Mononuclear cell (primary cell): ENCODE measurements around the gene ZNF33B. TPM values are rescaled to one million over a fixed set of nuclear protein-coding genes. Genes with fewer than 3 reads are reported as not detected.

Source experiments
- H3K27me3 ChIP-seq: 2 replicates; pipeline ENCODE4 v1.6.0; 2011; ENCODE audit warnings: low read length, control low read depth; ENCODE audit not compliant: insufficient read depth
- H3K4me1 ChIP-seq: 2 replicates; pipeline ENCODE4 v1.5.1; 2011; ENCODE audit warnings: mild to moderate bottlenecking, low read length, control low read depth; ENCODE audit not compliant: insufficient read depth
- H3K4me3 ChIP-seq: 2 replicates; pipeline ENCODE4 v1.5.1; 2011; ENCODE audit warnings: mild to moderate bottlenecking, low read length, moderate library complexity
- H3K9me3 ChIP-seq: 2 replicates; pipeline ENCODE4 v1.5.1; 2011; ENCODE audit warnings: low read depth, mild to moderate bottlenecking, control low read depth, low read length
- total RNA-seq: library from RNA; depleted of rRNA; stranded (reverse); fragments of >200 nt; gene quantifications from one replicate; pipeline ENCODE4 v1.2.3, GENCODE V29; 2012

The ZNF33B gene
- total RNA-seq, 1 donor = 18.3 TPM

GRCh38 chr10:42637648-42638054, 719 bp downstream of the ZNF33B start:
- Histone ChIP-seq H3K9me3 (no peaks in the 10 kb centered on the region), H3K27me3 (no peaks in the 10 kb centered on the region), H3K4me1 (peaks cover 8% of the 10 kb centered on the region), H3K4me3 (peak overlapping the region; percentile 62)

- peaks cover 8% of the 10 kb centered on the region for H3K4me1 ChIP-seq
- H3K4me3 ChIP-seq = no peak overlapping the region
- H3K9me3 ChIP-seq = no peaks in the 10 kb centered on the region
- H3K27me3 ChIP-seq = no peaks in the 10 kb centered on the region
Measured at GRCh38 chr10:42637142-42637541, 1.2 kb downstream of the ZNF33B start.

GRCh38 chr10:42635098-42635497, 3.3 kb downstream of the ZNF33B start:
- H3K9me3 ChIP-seq = no peaks in the 10 kb centered on the region
- H3K27me3 ChIP-seq = no peaks in the 10 kb centered on the region
- H3K4me3 ChIP-seq = no peak overlapping the region
- H3K4me1 ChIP-seq = peaks cover 14% of the 10 kb centered on the region

GRCh38 chr10:42632564-42632963, 5.8 kb downstream of the ZNF33B start:
- Histone ChIP-seq H3K27me3 (no peaks in the 10 kb centered on the region), H3K9me3 (no peaks in the 10 kb centered on the region), H3K4me3 (no peak overlapping the region), H3K4me1 (peaks cover 10% of the 10 kb centered on the region)

GRCh38 chr10:42630537-42631134, 7.7 kb downstream of the ZNF33B start:
- no peaks in the 10 kb centered on the region for H3K9me3 ChIP-seq
- no peak overlapping the region for H3K4me3 ChIP-seq
- H3K4me1 ChIP-seq = peaks cover 6% of the 10 kb centered on the region
- H3K27me3 ChIP-seq = no peaks in the 10 kb centered on the region

- Histone ChIP-seq H3K27me3 (no peaks in the 10 kb centered on the region), H3K4me1 (no peaks in the 10 kb centered on the region), H3K4me3 (no peak overlapping the region), H3K9me3 (peaks cover 7% of the 10 kb centered on the region)
Measured at GRCh38 chr10:42623929-42624328, 14.4 kb downstream of the ZNF33B start.

- no peak overlapping the region for H3K4me3 ChIP-seq
- H3K4me1 ChIP-seq = no peaks in the 10 kb centered on the region
- H3K27me3 ChIP-seq = no peaks in the 10 kb centered on the region
- H3K9me3 ChIP-seq = no peaks in the 10 kb centered on the region
Measured at GRCh38 chr10:42618424-42618823, 19.9 kb downstream of the ZNF33B start.

GRCh38 chr10:42615419-42615818, 23.0 kb downstream of the ZNF33B start:
- Histone ChIP-seq H3K4me1 (no peaks in the 10 kb centered on the region), H3K4me3 (no peak overlapping the region), H3K27me3 (no peaks in the 10 kb centered on the region), H3K9me3 (no peaks in the 10 kb centered on the region)

GRCh38 chr10:42609872-42610271, 28.5 kb downstream of the ZNF33B start:
- no peaks in the 10 kb centered on the region for H3K27me3 ChIP-seq
- H3K4me3 ChIP-seq = no peak overlapping the region
- H3K4me1 ChIP-seq = no peaks in the 10 kb centered on the region
- peaks cover 6% of the 10 kb centered on the region for H3K9me3 ChIP-seq

- Histone ChIP-seq H3K4me1 (no peaks in the 10 kb centered on the region), H3K27me3 (no peaks in the 10 kb centered on the region), H3K4me3 (no peak overlapping the region), H3K9me3 (peaks cover 39% of the 10 kb centered on the region)
Measured at GRCh38 chr10:42598249-42598873, 40.0 kb downstream of the ZNF33B start.

- no peaks in the 10 kb centered on the region for H3K4me1 ChIP-seq
- H3K4me3 ChIP-seq = no peak overlapping the region
- H3K27me3 ChIP-seq = no peaks in the 10 kb centered on the region
- H3K9me3 ChIP-seq = peaks cover 61% of the 10 kb centered on the region
Measured at GRCh38 chr10:42596196-42596595, 42.2 kb downstream of the ZNF33B start.

GRCh38 chr10:42594246-42594650, 44.1 kb downstream of the ZNF33B start:
- H3K4me3 ChIP-seq = no peak overlapping the region
- H3K4me1 ChIP-seq = no peaks in the 10 kb centered on the region
- no peaks in the 10 kb centered on the region for H3K27me3 ChIP-seq
- H3K9me3 ChIP-seq = peaks cover 77% of the 10 kb centered on the region

GRCh38 chr10:42593284-42593683, 45.1 kb downstream of the ZNF33B start:
- H3K4me3 ChIP-seq = no peak overlapping the region
- peaks cover 73% of the 10 kb centered on the region for H3K9me3 ChIP-seq
- no peaks in the 10 kb centered on the region for H3K4me1 ChIP-seq
- H3K27me3 ChIP-seq = no peaks in the 10 kb centered on the region

GRCh38 chr10:42583828-42584227, 54.5 kb downstream of the ZNF33B start:
- Histone ChIP-seq H3K4me1 (no peaks in the 10 kb centered on the region), H3K9me3 (no peaks in the 10 kb centered on the region), H3K27me3 (no peaks in the 10 kb centered on the region), H3K4me3 (no peak overlapping the region)

- H3K27me3 ChIP-seq = no peaks in the 10 kb centered on the region
- no peaks in the 10 kb centered on the region for H3K9me3 ChIP-seq
- no peak overlapping the region for H3K4me3 ChIP-seq
- H3K4me1 ChIP-seq = no peaks in the 10 kb centered on the region
Measured at GRCh38 chr10:42578019-42578418, 60.4 kb downstream of the ZNF33B start.

GRCh38 chr10:42576338-42576737, 62.0 kb downstream of the ZNF33B start:
- no peaks in the 10 kb centered on the region for H3K27me3 ChIP-seq
- no peaks in the 10 kb centered on the region for H3K9me3 ChIP-seq
- H3K4me1 ChIP-seq = no peaks in the 10 kb centered on the region
- H3K4me3 ChIP-seq = no peak overlapping the region
